ENCODE measurements around the gene RLN3. TPM values are rescaled to one million over a fixed set of nuclear protein-coding genes. Genes with fewer than 3 reads are reported as not detected.

RLN3 gene
- total and polyA plus RNA-seq, 9 of the 15 experiments (the other 6 are each of a cell fraction or from before 2014, with no cell fraction given), result 0.31 to 1.2 (median 0.71) TPM; not detected in 6

- intact Hi-C loops (cut with micrococcal nuclease), result no loop called here
- 19% methylated on average over 15 of the region's 15 CpGs for WGBS (ENCODE audit: insufficient coverage, low coverage, missing lambda C conversion rate)
- TF ChIP-seq BCLAF1 (IDR thresholded peaks at IDR 0.05; ENCODE audit: borderline replicate concordance in 1 of 2, control insufficient read depth in 1 of 2, low read depth in 2 of 2, low read length in 1 of 2), result no peak
- TF ChIP-seq CTCFL (IDR thresholded peaks at IDR 0.05; ENCODE audit: borderline replicate concordance, insufficient read depth, low read depth, low read length, poor library complexity, severe bottlenecking), result peak; percentile 62
- TF ChIP-seq ZNF311 (CRISPR knock-in tag; IDR thresholded peaks at IDR 0.05), result no peak
- TF ChIP-seq FOXK1 (CRISPR knock-in tag; IDR thresholded peaks at IDR 0.05; ENCODE audit: borderline replicate concordance), result no peak
- no peak for TF ChIP-seq SMARCA5 (IDR thresholded peaks at IDR 0.05)
- no peak for TF ChIP-seq ELK1 (CRISPR knock-in tag; IDR thresholded peaks at IDR 0.05)
- no peak for TF ChIP-seq ZNF134 (CRISPR knock-in tag; conservative IDR thresholded peaks at IDR 0.05)
- no peak for TF ChIP-seq ZFP91 (CRISPR knock-in tag; IDR thresholded peaks at IDR 0.05)
- TF ChIP-seq THRA (IDR thresholded peaks at IDR 0.05), result no peak
- TF ChIP-seq NR2C1 (IDR thresholded peaks at IDR 0.05), result no peak
- TF ChIP-seq NR2C1 (tag; IDR thresholded peaks at IDR 0.05), result no peak
- no peak for TF ChIP-seq ZSCAN29 (IDR thresholded peaks at IDR 0.05)
Measured at GRCh38 chr19:14059093-14059480, 31.1 kb downstream of the RLN3 start.

More at GRCh38 chr19:14059093-14059480, 31.1 kb downstream of the RLN3 start:
- Histone ChIP-seq H4K20me1 (replicated peaks; ENCODE audit: control insufficient read depth, insufficient read depth, low read length) (no peaks in the 10 kb centered on the region), H3K79me2 (ENCODE audit: control insufficient read depth, insufficient read depth, low read length) (no peaks in the 10 kb centered on the region), H3K27ac (ENCODE audit: extremely low read depth, low read depth, low read length) (no peak overlapping the region), H3K9me3 (replicated peaks; ENCODE audit: control insufficient read depth, insufficient read depth, low read depth, low read length) (no peaks in the 10 kb centered on the region), H3K4me1 (replicated peaks in 1 of 2; ENCODE audit: control insufficient read depth in 2 of 2, insufficient read depth in 2 of 2, low read length in 2 of 2) (peaks cover 36 to 61% of the 10 kb centered on the region in 2 experiments), H3K9ac (ENCODE audit: insufficient read depth in 1 of 2, low read depth in 2 of 2, low read length in 2 of 2) (peak overlapping the region in 1 of 2 experiments; percentile 22; a peak in 1 of 4 replicates), H3K36me3 (ENCODE audit: control insufficient read depth, insufficient read depth, low read length) (no peaks in the 10 kb centered on the region), H3K4me3 (no peak overlapping the region), H3K9me1 (ENCODE audit: control insufficient read depth, insufficient read depth, low read length) (no peaks in the 10 kb centered on the region), H3K27me3 (ENCODE audit: control insufficient read depth in 2 of 2, insufficient read depth in 2 of 2, low read length in 2 of 2) (no peaks in the 10 kb centered on the region), H2AFZ (ENCODE audit: low read depth, low read length) (peak overlapping the region; percentile 67), H3K4me2 (ENCODE audit: insufficient read depth, low read length) (peak overlapping the region; percentile 33; the same call in 1 of the 2 replicates)
- in situ Hi-C loops (cut with MboI), result loop anchor here (25.0 kb wide), 1 partner anchor 472 kb away; no protein-coding TSS in a partner anchor
- ATAC-seq (peak; percentile 55; the same call in 2 of the 3 replicates), DNase-seq (ENCODE audit: extremely low read depth in 1 of 4, low spot score in 3 of 4) (peak; percentile 60 to 65 (median 62)), FAIRE-seq (peak; percentile 52)
- CTCF ChIA-PET (ENCODE audit: low intra/inter-chr PET ratio), result interaction anchor here (1.4 kb wide), 1 partner anchor 179 kb away, joined by 3 read pairs; no protein-coding TSS in a partner anchor
- BruUV-seq (replicated peaks), result no TSS peak
- POLR2A ChIA-PET, result interaction anchor here (0.6 to 2.4 kb wide), 5 partner anchors 27 to 174 kb away, joined by 3 to 8 read pairs (median 4); partner anchors contain the start of genes DCAF15 and IL27RA

Data from K562 (cell line).